Activated T-cell treated with anti-CD3 and anti-CD28 coated beads, Interleukin-2, amount 50 U/mL, for 48 hours (primary cell): ENCODE measurements around the gene BOK.
"Not testable (repeated sequence)": the region's sequence is repeated elsewhere in the genome, so short reads cannot be mapped to it uniquely, and the experiment has no call there.

ENCODE experiments used
- DNase-seq, 2 experiments: peaks; one replicate each; pipeline ENCODE4 v3.0.0-alpha.2; 2020

BOK gene

GRCh38 chr2:241559323-241560161, 997 bp downstream of the BOK start:
- peak in 1 of 2 experiments; percentile 43 for DNase-seq

- no peak for DNase-seq
Observed at GRCh38 chr2:241560162-241560882, 1.8 kb downstream of the BOK start.

GRCh38 chr2:241560883-241561474, 2.4 kb downstream of the BOK start:
- DNase-seq = no peak

GRCh38 chr2:241561832-241562231, 3.3 kb downstream of the BOK start:
- DNase-seq = no peak

- DNase-seq = no peak
Observed at GRCh38 chr2:241562269-241562891, 3.8 kb downstream of the BOK start.

GRCh38 chr2:241563031-241563507, 4.5 kb downstream of the BOK start:
- no peak for DNase-seq

GRCh38 chr2:241563571-241563980, 5.0 kb downstream of the BOK start:
- no peak for DNase-seq

GRCh38 chr2:241563981-241564595, 5.5 kb downstream of the BOK start:
- DNase-seq = no peak

GRCh38 chr2:241564596-241565410, 6.3 kb downstream of the BOK start:
- no peak for DNase-seq

- DNase-seq = no peak
Observed at GRCh38 chr2:241565411-241565810, 6.9 kb downstream of the BOK start.

GRCh38 chr2:241566021-241566420, 7.5 kb downstream of the BOK start:
- DNase-seq = not testable (repeated sequence)

GRCh38 chr2:241566468-241566867, 7.9 kb downstream of the BOK start:
- DNase-seq = no peak

- DNase-seq = not testable (repeated sequence)
Observed at GRCh38 chr2:241567266-241567665, 8.7 kb downstream of the BOK start.

GRCh38 chr2:241567776-241568175, 9.2 kb downstream of the BOK start:
- no peak for DNase-seq

GRCh38 chr2:241568726-241569125, 10.2 kb downstream of the BOK start:
- DNase-seq = no peak

- no peak for DNase-seq
Observed at GRCh38 chr2:241569831-241570281, 11.3 kb downstream of the BOK start.

- no peak for DNase-seq
Observed at GRCh38 chr2:241570961-241571581, 12.5 kb downstream of the BOK start.

GRCh38 chr2:241571821-241572620, 13.5 kb downstream of the BOK start:
- no peak for DNase-seq

GRCh38 chr2:241572915-241573651, 14.5 kb downstream of the BOK start:
- DNase-seq = not testable (repeated sequence)

GRCh38 chr2:241573741-241574140, 15.2 kb downstream of the BOK start:
- no peak for DNase-seq
